Effector memory CD4-positive, alpha-beta T cell (primary cell): Measurements from ENCODE around the gene SPATA2.

Experiments
- DNase-seq, 3 donors: peaks; one replicate each; pipeline ENCODE4 v3.0.0-alpha.2; 2020
- H3K27ac ChIP-seq: 2 replicates; pipeline ENCODE4 v1.7.0; 2013; ENCODE audit warnings: mild to moderate bottlenecking, low read length, moderate library complexity; ENCODE audit not compliant: insufficient read depth, poor library complexity, severe bottlenecking
- H3K27me3 ChIP-seq: replicated peaks from 2 replicates; pipeline ENCODE4 v1.7.0; 2013; ENCODE audit warnings: mild to moderate bottlenecking, low read length; ENCODE audit not compliant: insufficient read depth, control insufficient read depth, poor library complexity, severe bottlenecking
- H3K36me3 ChIP-seq: 2 replicates; pipeline ENCODE4 v1.7.0; 2013; ENCODE audit warnings: mild to moderate bottlenecking, low read length, moderate library complexity; ENCODE audit not compliant: control insufficient read depth, insufficient read depth
- H3K4me1 ChIP-seq: 2 replicates; pipeline ENCODE4 v1.7.0; 2013; ENCODE audit warnings: low read length, mild to moderate bottlenecking; ENCODE audit not compliant: control insufficient read depth, insufficient read depth, poor library complexity, severe bottlenecking
- H3K4me3 ChIP-seq: 2 replicates; pipeline ENCODE4 v1.7.0; 2013; ENCODE audit warnings: low read length, low read depth, mild to moderate bottlenecking; ENCODE audit not compliant: insufficient read depth, poor library complexity, severe bottlenecking
- H3K9me3 ChIP-seq: 2 replicates; pipeline ENCODE4 v1.7.0; 2013; ENCODE audit warnings: mild to moderate bottlenecking, low read length, moderate library complexity; ENCODE audit not compliant: control insufficient read depth

Gene SPATA2

GRCh38 chr20:49883246-49883802 is 32.0 kb downstream of the SPATA2 start:
- H3K36me3 ChIP-seq: peaks cover 62% of the 10 kb centered on the region
- H3K4me3 ChIP-seq: no peak overlapping the region

DNA sequence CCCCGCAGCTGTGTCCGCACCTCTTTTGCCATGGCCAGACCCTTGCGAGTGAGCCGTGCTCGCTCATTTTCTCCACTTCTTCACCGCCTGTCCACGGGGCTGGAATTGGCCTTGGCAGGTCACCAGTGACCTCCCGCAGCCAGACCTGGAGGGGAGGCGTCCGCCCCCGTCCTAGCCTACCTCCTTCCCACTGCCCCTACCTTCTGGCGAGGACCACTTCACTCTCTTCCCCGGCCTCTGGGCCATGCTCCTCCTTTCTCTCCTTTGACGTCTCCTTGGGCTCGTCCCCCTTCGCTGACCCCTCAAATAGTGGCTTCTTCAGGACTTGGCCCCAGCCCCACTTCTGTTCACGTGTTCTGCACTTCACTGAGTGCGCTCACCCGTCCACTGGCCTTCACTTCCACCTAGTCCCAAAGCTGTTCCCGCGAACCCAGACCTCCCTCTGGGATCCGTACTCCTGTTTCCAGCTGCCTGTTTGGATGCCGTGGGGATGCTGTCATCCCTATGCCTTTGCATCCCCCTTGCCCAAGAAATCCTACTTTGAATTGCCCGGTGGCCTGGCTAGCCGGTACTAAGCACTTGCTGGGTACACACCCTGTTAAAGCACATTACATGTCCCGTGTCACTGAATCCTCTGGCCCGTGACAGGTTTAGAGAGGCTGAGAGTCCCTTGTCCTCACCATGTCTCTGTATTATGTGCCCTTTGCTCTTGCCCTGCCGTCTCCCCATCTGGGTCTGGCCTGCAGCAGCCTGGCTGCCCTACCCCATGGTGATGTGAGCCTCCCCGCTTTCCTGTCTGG is 33.0 kb downstream of the SPATA2 start:
- Histone ChIP-seq H3K27ac (no peak overlapping the region), H3K9me3 (no peaks in the 10 kb centered on the region), H3K36me3 (peaks cover 66% of the 10 kb centered on the region), H3K4me1 (no peaks in the 10 kb centered on the region), H3K4me3 (no peak overlapping the region), H3K27me3 (no peaks in the 10 kb centered on the region)
- no peak for DNase-seq

More at GRCh38 chr20:49883246-49883802, 32.0 kb downstream of the SPATA2 start:
- no peaks in the 10 kb centered on the region for H3K9me3 ChIP-seq
- H3K27me3 ChIP-seq: no peaks in the 10 kb centered on the region
- H3K27ac ChIP-seq: no peak overlapping the region
- DNase-seq: no peak
- H3K4me1 ChIP-seq: no peaks in the 10 kb centered on the region

- H3K4me1 ChIP-seq: no peaks in the 10 kb centered on the region
- no peak for DNase-seq
- no peak overlapping the region for H3K4me3 ChIP-seq
- H3K27me3 ChIP-seq: no peaks in the 10 kb centered on the region
- no peaks in the 10 kb centered on the region for H3K9me3 ChIP-seq
- peaks cover 63% of the 10 kb centered on the region for H3K36me3 ChIP-seq
- H3K27ac ChIP-seq: no peak overlapping the region
These were observed 34.4 kb downstream of the SPATA2 start for GRCh38 chr20:49880724-49881445.

- no peak overlapping the region for H3K27ac ChIP-seq
- DNase-seq: no peak
- H3K36me3 ChIP-seq: peaks cover 62% of the 10 kb centered on the region
- H3K9me3 ChIP-seq: no peaks in the 10 kb centered on the region
- H3K4me3 ChIP-seq: no peak overlapping the region
- H3K4me1 ChIP-seq: no peaks in the 10 kb centered on the region
- H3K27me3 ChIP-seq: no peaks in the 10 kb centered on the region
These were observed 35.2 kb downstream of the SPATA2 start for GRCh38 chr20:49880177-49880576.

GRCh38 chr20:49878977-49879376 is 36.4 kb downstream of the SPATA2 start:
- H3K4me3 ChIP-seq: no peak overlapping the region
- DNase-seq: no peak
- H3K4me1 ChIP-seq: no peaks in the 10 kb centered on the region
- H3K27me3 ChIP-seq: no peaks in the 10 kb centered on the region
- no peak overlapping the region for H3K27ac ChIP-seq
- no peaks in the 10 kb centered on the region for H3K9me3 ChIP-seq
- H3K36me3 ChIP-seq: peaks cover 60% of the 10 kb centered on the region

DNA sequence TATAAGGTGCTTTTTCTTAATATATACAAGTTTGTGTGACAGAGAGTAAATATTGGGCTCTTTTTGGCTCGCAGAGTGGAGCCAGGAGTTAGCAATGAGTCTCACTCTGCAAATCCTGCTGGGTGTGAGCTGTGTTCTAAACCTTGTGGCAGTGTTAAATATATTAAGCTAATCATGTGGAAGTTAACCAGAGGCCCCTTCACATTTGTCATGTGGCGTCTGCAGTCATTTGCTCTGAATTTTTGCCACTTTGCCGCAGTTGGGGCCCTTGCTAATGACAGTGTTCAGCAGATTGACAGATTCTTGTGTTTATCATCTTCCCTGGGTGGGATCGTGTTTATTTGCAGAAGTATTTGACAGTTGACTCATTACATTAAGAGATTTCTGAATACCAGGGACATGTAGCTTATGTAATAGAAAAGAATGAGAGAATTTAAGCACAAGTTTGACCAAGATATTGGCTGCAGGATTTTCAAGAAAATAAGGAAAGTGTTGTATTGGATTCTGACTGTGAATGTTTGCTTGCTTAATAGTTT is 37.9 kb downstream of the SPATA2 start:
- H3K4me1 ChIP-seq: no peaks in the 10 kb centered on the region
- DNase-seq: no peak
- H3K9me3 ChIP-seq: no peaks in the 10 kb centered on the region
- peaks cover 49% of the 10 kb centered on the region for H3K36me3 ChIP-seq
- H3K4me3 ChIP-seq: no peak overlapping the region
- no peaks in the 10 kb centered on the region for H3K27me3 ChIP-seq
- no peak overlapping the region for H3K27ac ChIP-seq

DNA sequence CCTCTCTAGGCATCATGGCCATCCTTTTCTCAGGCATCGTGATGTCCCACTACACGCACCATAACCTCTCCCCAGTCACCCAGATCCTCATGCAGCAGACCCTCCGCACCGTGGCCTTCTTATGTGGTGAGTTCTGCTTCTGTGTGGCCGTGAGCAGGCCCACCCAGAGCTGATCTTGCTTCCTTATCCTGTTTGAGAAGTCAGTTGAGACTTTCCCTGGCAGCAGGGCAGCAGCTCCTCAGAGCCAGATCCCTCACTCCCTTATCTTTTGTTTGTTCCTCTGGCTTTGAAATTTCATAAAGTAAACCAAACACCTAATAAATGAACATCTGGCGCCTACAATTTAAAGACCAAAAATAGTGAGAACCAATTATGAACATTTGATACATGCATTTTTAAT is 40.6 kb downstream of the SPATA2 start:
- H3K4me3 ChIP-seq: no peak overlapping the region
- H3K4me1 ChIP-seq: no peaks in the 10 kb centered on the region
- DNase-seq: no peak
- H3K9me3 ChIP-seq: no peaks in the 10 kb centered on the region
- no peaks in the 10 kb centered on the region for H3K27me3 ChIP-seq
- H3K36me3 ChIP-seq: peaks cover 37% of the 10 kb centered on the region
- H3K27ac ChIP-seq: no peak overlapping the region

DNA sequence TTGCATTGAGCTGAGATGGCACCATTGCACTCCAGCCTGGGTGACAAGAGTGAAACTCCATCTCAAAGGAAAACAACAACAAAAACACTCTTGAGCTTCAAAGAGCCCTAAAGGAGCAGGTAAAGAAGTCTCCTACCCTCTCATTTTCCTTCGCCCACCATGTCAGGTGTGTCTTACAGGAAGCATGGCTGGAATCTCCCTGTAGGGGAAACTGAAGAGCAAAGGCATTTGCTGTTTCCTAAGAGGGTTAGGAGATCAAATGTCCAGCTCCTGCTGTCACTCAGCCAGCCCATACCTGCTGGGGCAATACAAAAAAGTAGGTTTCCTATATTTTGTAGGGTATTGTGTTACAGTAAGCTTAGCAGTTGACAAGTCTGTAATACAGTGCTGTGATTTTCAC is 43.3 kb downstream of the SPATA2 start:
- DNase-seq: no peak
- H3K36me3 ChIP-seq: peaks cover 29% of the 10 kb centered on the region
- H3K27me3 ChIP-seq: no peaks in the 10 kb centered on the region
- no peak overlapping the region for H3K4me3 ChIP-seq
- H3K9me3 ChIP-seq: no peaks in the 10 kb centered on the region
- no peak overlapping the region for H3K27ac ChIP-seq
- no peaks in the 10 kb centered on the region for H3K4me1 ChIP-seq

DNA sequence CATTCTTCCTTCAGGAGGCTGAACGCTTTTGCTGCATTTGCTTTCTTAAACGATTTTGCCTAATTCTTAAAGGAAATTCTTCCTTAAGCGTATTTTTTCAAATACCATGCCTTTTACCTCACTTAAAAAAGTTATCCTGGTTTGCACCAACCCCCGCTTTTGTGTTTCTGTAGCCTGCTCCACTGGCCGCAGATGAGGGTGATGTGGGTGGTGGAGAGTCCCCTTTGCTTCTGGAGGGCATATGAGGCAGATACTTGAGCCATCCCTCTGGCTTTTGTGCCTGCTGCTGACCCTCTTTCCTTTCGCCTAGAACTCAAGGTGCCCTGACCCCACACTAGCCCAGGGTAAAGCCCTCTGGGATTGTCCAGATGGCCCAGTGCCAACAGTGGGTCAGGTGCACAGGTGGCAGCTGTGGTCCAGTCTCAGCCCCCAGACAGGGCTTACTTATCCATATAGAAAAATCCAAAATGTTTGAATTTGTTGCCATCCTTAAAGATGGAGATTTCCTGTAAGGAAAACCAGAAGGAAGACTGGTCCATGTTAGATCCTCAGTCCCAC is 43.9 kb downstream of the SPATA2 start:
- H3K27me3 ChIP-seq: no peaks in the 10 kb centered on the region
- peaks cover 25% of the 10 kb centered on the region for H3K36me3 ChIP-seq
- no peak overlapping the region for H3K27ac ChIP-seq
- no peak overlapping the region for H3K4me3 ChIP-seq
- DNase-seq: no peak
- H3K4me1 ChIP-seq: no peaks in the 10 kb centered on the region
- no peaks in the 10 kb centered on the region for H3K9me3 ChIP-seq
